ENCODE data around the gene KCNA1. TPM values are rescaled to one million over a fixed set of nuclear protein-coding genes. Genes with fewer than 3 reads are reported as not detected.

Gene KCNA1
- total RNA-seq, 1 experiment from 2014 or later, result not detected

- H3K36me3 ChIP-seq (ENCODE audit: control insufficient read depth in 1 of 2, insufficient read depth in 2 of 2, low read length in 2 of 2), result no peaks in the 10 kb centered on the region
- peaks cover 0 to 2% of the 10 kb centered on the region in 2 experiments; a peak in 1 of 4 replicates for H3K4me1 ChIP-seq (ENCODE audit: control insufficient read depth in 1 of 2, insufficient read depth in 2 of 2, low read length in 2 of 2)
- no peak overlapping the region for H3K9ac ChIP-seq (ENCODE audit: low read length)
- TF ChIP-seq RAD21 (IDR thresholded peaks at IDR 0.05; ENCODE audit: low read depth) (no peak), CTCF (IDR thresholded peaks at IDR 0.05 in 2 of 3, conservative IDR thresholded peaks at IDR 0.05 in 1 of 3; ENCODE audit: borderline replicate concordance in 1 of 3, insufficient read depth in 1 of 3, low read depth in 2 of 3, low read length in 2 of 3) (no peak), POLR2AphosphoS5 (IDR thresholded peaks at IDR 0.05; ENCODE audit: low read depth, low read length) (no peak), SRF (IDR thresholded peaks at IDR 0.05; ENCODE audit: low read depth) (no peak), EGR1 (IDR thresholded peaks at IDR 0.05; ENCODE audit: low read depth) (no peak), FOSL1 (IDR thresholded peaks at IDR 0.05; ENCODE audit: low read depth) (no peak), EZH2phosphoT487 (IDR thresholded peaks at IDR 0.05; ENCODE audit: borderline replicate concordance) (no peak), SIN3A (IDR thresholded peaks at IDR 0.05; ENCODE audit: low read depth) (no peak), REST (IDR thresholded peaks at IDR 0.05; ENCODE audit: low read depth) (no peak), ELF1 (IDR thresholded peaks at IDR 0.05; ENCODE audit: borderline replicate concordance, low read depth) (no peak), ZNF274 (IDR thresholded peaks at IDR 0.05; ENCODE audit: low read depth, low read length) (no peak), SP1 (IDR thresholded peaks at IDR 0.05; ENCODE audit: low read depth) (no peak), JUND (IDR thresholded peaks at IDR 0.05) (no peak), CEBPB (IDR thresholded peaks at IDR 0.05; ENCODE audit: low read depth) (no peak)
- TF ChIP-seq, protein P1, sequence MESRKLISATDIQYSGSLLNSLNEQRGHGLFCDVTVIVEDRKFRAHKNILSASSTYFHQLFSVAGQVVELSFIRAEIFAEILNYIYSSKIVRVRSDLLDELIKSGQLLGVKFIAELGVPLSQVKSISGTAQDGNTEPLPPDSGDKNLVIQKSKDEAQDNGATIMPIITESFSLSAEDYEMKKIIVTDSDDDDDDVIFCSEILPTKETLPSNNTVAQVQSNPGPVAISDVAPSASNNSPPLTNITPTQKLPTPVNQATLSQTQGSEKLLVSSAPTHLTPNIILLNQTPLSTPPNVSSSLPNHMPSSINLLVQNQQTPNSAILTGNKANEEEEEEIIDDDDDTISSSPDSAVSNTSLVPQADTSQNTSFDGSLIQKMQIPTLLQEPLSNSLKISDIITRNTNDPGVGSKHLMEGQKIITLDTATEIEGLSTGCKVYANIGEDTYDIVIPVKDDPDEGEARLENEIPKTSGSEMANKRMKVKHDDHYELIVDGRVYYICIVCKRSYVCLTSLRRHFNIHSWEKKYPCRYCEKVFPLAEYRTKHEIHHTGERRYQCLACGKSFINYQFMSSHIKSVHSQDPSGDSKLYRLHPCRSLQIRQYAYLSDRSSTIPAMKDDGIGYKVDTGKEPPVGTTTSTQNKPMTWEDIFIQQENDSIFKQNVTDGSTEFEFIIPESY (IDR thresholded peaks at IDR 0.05; ENCODE audit: extremely low read depth, insufficient replicate concordance, low read length), result no peak
- TF ChIP-seq, protein P2, sequence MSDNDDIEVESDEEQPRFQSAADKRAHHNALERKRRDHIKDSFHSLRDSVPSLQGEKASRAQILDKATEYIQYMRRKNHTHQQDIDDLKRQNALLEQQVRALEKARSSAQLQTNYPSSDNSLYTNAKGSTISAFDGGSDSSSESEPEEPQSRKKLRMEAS (IDR thresholded peaks at IDR 0.05), result no peak
- H3K79me2 ChIP-seq (ENCODE audit: insufficient read depth, low read length), result no peaks in the 10 kb centered on the region
- DNase-seq (ENCODE audit: low read depth, low spot score) (no peak), ATAC-seq (no peak)
- BruUV-seq (replicated peaks), result no TSS peak
- H4K20me1 ChIP-seq (ENCODE audit: insufficient read depth), result no peaks in the 10 kb centered on the region
- H3K27me3 ChIP-seq (ENCODE audit: insufficient read depth, low read length), result peaks cover 68% of the 10 kb centered on the region
- H3K27ac ChIP-seq (ENCODE audit: low read depth, low read length), result no peak overlapping the region
- H2AFZ ChIP-seq (ENCODE audit: low read depth, low read length, poor library complexity, severe bottlenecking), result no peak overlapping the region
- H3K4me2 ChIP-seq (ENCODE audit: low read length), result no peak overlapping the region
- H3K4me3 ChIP-seq (replicated peaks in 1 of 2; ENCODE audit: low read depth in 1 of 2, low read length in 2 of 2), result no peak overlapping the region
- ChIA-PET POLR2A (no interaction called here), RAD21 (ENCODE audit: low non-redundant PET in 1 of 2, low total read pairs in 2 of 2, uncharacterized antibody in 2 of 2, unreplicated experiment in 2 of 2) (no interaction called here), CTCF (no interaction called here)
- intact Hi-C loops (cut with micrococcal nuclease), result no loop called here
- no peaks in the 10 kb centered on the region for H3K9me3 ChIP-seq (ENCODE audit: control insufficient read depth in 1 of 2, insufficient read depth in 1 of 2, low read depth in 1 of 2, low read length in 2 of 2)
- no peaks in the 10 kb centered on the region for H3K9me2 ChIP-seq (ENCODE audit: insufficient read depth)
Observed at GRCh38 chr12:4862809-4863208, 46.9 kb upstream of the KCNA1 start.
